NCI-H1048 (cell line): ENCODE results near the gene RPS14.
A peak's percentile ranks its signal among the peaks of the same experiment; 100 is the strongest.
"Not testable (repeated sequence)": the region's sequence is repeated elsewhere in the genome, so short reads cannot be mapped to it uniquely, and the experiment has no call there.

Experiments used
- DNase-seq: peaks from one replicate; lab custom pipeline; 2025; lab: John Stamatoyannopoulos, UW

The RPS14 gene

DNA sequence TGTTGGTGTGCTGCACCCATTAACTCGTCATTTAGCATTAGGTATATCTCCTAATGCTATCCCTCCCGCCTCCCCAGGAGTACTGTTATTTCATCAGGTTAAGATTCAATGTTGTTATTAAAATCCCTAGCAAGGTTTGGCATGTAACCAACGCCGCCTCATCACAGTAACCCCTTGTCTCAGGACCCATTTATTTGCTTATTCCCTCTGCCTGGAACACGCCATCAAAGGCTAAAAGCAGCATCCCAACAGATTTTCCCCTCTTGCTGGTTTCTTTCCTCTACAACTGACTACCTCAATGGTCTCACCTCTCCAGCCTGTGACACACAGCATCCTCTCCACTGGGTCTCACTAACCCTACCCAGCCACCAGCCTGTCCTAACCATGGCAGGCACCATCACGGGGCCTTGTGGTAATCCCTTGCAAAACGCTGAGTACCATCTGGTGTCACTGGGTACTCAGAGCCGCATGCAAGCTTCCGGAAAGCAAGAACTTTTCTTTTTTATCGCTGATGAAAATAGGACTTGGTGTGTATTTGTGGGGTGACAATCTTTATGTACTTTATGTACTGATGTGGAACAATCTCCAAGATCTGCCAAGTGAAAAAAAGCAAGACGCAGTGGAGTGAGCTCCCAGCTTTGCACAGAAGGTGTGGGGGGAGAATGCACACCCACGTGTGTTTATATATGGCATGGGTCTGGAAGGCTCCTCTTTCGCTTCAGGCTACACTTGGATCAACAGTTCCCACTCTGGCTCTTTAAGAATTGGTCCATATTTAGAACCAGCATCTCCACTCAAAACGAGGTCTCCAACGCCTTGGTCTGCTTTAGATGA lies 6.1 kb downstream of the RPS14 start:
- no peak for DNase-seq

- no peak for DNase-seq
These were observed 6.8 kb downstream of the RPS14 start for GRCh38 chr5:150442699-150443080.

DNA sequence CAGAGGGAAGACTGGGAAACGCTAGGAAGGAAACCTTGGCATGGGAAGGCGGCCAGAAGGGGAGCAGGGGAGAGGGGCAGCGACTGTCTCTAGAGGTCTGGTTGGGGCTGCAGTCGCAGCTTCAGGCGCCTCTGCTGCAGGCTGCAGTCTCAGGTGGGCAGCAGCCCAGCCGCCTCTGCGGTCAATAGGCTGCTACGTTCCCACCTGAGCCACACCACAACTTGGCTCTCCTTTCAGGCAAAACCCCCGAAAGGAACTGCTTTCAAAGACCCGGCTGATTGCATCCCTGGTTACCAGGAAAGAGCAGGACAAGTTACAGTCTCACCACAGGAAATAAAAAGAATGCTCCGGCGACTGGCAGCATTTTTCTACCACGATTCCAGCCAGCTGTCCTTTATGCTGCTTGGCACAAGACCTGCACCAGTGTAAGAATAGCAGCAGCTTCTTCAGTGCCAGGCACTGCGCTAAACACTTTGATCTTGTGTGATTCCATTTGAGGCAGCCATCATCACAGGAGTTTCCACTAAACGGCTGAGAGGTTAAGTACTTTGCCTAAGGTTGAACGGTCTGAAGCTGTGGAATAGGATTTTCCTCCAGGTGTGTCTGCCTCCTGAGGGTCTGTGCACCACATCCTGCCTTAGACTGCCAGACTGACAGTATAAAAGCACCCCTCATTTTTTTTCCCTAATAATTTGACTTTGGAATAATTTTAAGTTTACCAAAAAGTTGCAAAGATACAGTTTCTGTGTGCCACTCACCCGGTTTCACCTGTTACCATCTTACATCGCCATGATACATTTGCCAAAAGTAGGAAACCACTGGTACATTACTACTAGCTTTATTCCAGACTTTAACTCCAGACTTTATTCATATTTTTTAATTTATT lies 7.5 kb downstream of the RPS14 start:
- DNase-seq: no peak

DNA sequence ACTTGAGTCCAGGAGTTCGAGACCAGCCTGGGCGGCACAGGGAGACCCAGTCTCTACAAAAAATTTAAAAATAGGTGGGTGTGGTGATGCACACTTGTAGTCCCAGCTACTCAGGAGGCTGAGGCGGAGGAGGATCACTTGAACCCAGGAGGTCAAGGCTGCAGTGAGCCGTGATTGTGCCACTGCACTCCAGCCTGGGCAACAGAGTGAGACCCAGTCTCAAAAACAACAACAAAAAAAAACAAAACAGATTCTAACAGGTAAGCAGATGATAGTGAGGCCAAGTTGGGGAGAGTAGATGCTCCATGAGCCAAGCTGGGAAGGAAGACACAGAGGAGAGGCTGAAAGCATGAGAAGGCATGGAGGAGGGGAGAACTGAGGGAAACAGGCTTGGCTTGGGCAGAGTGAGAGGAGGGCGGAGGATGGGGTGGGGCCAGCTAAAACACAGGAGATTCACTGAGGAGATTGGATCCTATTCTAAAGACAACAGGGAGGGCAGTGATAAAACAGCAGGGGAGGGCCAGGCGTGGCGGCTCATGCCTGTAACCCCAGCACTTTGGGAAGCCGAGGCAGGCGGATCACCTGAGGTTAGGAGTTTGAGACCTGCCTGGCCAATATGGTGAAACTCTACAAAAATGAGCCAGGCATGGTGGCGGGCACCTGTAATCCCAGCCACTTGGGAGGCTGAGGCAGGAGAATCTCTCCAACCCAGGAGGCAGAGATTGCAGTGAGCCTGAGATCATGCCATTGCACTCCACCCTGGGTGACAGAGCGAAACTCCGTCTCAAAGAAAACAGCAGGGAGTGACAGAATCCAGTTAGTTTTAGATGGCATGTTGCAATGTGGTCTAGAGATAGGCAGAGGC lies 8.4 kb downstream of the RPS14 start:
- DNase-seq: no peak

DNA sequence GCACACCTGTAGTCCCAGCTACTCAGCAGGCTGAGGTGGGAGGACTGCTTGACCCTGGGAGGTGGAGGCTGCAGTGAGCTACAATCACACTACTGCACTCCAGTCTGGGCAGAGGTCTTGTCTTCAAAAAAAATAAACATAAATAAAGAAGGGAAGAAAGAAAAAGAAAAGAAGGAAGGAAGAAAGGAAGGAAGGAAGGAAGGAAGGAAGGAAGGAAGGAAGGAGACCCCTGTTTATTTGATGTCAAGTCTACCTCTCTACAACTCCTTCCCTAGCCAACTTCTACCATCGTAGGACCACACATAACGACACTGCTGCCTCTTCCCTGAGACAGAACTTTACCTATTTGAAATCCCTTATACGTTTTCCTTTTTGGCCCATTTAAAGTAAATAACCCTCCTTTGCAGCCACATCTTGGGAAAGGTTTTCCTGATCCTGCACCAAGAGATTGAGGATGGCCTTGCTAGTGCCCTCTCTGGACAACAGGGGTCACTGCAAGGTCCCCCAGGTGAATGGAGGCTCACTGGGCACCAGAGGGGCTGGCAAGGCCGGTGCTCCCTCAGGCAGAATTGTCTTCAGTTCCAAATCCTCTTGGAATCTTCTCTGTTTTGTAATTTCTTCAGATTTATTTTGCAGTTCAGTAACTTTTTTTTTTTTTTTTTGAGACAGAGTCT lies 10.5 kb downstream of the RPS14 start:
- no peak for DNase-seq

DNA sequence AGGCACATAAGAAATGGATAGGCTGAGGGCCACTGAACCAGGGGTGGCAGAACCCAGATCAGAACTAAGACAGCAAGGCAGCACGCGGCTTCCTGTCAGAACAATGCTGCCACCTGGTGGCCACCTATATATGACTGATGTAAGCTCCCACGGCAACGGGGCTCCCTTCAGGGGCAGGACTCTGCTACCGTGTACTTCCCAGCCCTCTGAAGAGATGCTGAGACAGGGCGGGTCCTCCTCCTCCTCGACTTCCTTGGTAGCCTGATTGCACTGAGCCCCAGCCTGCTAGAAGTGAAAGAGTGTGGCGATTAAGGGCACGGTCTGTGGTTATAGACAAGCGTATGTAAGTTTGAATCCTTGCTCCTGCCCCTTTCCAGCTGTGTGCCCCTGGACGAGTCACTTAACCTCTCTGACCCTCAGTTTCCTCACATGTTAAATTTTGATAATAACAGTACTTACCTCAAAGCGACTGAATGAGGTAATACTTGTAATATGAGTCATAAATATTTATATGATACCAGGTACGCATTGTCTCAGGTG lies 13.3 kb downstream of the RPS14 start:
- DNase-seq: peak; percentile 61

- DNase-seq: no peak
These were observed 15.1 kb downstream of the RPS14 start for GRCh38 chr5:150434464-150434863.

GRCh38 chr5:150431574-150431973 lies 18.0 kb downstream of the RPS14 start:
- no peak for DNase-seq

DNA sequence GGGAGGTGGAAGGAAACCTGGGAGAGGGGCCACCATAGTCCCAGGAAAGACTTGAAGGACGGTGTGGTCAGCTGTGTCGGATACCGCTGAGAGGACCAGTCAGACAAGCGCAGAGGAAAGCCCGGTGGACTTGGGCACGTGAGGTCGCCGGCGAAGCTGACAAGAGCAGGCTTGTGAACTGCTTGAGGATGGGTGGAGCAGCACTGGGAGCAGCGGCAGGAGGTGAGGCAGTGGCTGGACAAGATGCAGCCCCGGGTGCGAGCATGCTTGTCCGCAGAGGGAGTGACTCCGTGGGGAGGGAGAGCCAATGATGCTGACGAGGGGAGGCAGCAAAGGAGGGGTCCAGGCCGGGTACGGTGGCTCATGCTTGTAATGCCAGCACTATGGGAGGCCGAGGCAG lies 18.5 kb downstream of the RPS14 start:
- DNase-seq: no peak

DNA sequence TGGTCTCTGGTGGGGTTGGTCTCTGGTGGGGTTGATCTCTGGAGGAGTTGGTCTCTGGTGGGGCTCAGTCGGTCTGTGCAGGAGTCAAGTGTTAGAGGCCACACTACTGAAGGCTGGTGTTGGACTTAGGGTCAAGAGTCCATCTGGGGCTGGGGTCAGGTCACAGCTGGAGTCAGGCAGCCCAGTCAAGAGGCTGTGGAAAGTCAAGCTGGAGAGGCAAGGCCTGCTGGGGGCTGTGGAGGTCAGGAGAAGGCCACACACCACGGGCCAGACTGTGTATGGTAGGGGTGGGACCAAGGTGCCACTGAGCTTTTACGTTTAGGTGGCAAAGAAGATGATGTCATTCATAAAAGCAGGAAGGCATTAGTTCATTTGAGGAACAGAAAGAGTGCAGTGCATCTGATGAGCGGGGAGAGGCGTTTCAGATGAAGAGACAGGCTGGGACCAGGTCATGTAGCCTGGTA lies 20.1 kb downstream of the RPS14 start:
- no peak for DNase-seq

DNA sequence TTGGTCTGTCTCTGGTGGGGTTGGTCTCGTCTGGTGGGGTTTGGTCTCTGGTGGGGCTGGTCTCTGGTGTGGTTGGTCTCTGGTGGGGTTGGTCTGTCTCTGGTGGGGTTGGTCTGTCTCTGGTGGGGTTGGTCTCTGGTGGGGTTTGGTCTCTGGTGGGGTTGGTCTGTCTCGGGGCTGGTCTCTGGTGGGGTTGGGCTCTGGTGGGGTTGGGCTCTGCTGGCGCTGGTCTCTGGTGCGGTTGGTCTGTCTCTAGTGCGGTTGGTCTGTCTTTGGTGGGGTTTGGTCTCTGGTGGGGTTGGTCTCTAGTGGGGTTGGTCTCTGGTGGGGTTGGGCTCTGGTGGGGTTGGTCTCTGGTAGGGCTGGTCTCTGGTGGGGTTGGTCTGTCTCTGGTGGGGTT lies 20.6 kb downstream of the RPS14 start:
- no peak for DNase-seq

DNA sequence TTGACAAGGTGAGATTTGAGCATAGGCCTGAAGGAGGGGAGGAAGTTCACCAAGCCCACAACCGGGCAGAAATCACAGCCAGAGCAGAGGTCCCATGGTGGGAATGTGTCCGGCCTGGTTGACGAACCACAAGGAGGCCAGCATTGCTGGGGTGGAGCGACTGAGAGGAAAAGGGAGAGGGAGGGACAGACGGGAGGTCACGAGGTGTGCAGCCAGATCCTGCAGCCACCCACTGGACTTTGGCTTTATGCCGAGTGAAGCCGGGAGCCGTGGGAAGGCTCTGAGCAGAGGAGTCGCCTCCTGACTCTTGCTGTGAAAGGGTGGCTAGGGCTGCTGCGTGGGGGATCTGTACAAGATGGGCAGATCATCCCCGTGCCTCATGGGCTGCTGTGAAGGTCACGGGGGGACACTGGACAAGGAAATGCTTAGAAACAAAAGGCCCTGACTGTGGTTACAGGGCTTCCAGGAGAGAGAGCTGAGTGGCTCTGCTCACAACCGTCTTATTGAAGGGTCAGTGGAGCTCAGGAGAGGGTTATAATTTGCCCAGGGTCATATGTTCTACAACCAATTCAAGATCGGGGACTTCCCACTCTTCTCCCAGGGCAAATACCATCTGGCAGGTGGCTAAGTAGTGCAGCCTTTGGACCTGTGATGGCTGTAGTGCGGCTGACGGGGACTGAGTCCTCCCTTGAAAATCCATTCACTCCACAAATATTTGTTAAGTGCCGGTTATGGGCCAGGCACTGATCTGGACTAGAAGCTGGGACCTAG lies 21.2 kb downstream of the RPS14 start:
- DNase-seq: no peak

GRCh38 chr5:150426165-150426564 lies 23.4 kb downstream of the RPS14 start:
- not testable (repeated sequence) for DNase-seq

DNA sequence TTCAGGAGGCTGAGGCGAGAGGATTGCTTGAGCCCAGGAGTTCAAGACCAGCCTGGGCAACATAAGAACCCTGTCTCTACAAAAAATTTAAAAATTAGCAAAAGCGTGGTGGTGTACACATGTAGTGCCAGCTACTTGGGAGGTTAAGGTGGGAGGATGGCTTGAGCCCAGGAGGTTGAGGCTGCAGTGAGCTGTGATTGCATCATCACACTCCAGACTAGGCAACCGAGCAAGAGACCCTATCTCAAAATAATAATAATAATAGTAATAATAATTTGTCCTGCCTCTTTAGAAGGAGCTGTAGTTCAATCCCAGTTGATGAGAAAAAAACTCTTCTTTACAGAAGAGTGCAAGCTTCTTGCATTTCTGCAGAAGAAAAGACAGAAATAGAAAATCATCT lies 26.8 kb downstream of the RPS14 start:
- DNase-seq: no peak

DNA sequence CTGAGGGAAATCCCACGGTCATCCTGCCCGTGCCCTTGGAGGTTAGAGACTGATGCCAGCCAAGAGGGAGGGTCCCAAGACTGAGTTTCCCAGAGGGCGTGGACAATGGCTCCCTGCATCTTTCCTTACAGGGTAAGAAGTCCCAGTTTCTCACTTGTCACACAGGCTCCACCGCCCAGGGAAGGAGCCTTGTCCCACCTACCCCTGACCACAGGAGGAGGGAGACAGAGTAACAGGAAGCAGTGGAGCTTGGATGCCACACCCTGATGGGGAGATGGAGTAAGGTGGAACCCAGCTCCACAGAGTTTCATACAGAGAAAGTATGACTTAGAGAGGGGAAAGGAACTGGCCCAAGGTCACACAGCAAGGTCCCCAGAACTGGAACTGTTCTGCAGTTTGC lies 27.5 kb downstream of the RPS14 start:
- DNase-seq: no peak

DNA sequence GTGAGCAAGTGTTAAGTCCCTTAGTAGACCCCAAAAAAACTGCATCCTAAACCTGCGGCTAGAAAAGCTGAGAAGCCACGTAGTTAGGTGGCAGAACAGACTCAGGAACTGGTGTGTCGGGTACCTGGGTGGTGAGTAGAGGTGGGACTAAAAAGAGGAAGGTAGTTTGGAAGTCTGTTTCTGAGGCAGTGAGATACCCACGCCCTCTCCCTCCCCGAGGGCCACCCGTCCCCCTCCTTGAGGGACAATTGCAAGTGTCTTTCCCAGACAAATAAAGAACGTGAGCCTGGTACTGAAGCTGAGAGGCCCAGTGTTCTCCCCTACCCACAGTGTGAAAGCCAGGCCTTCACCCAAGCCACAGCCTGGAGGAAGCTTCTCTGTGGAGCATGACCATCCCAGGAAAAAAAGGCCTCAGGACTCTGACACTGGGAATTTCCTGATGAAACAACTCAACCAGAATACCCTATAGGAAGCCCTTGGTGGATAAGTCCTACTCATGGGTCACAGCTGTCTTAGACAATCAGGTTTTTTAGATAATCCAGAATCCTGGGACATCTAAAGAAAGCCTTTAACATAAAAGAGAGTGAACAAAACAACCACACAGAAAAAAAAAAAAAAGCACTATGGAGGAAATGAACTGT lies 29.8 kb downstream of the RPS14 start:
- DNase-seq: no peak

DNA sequence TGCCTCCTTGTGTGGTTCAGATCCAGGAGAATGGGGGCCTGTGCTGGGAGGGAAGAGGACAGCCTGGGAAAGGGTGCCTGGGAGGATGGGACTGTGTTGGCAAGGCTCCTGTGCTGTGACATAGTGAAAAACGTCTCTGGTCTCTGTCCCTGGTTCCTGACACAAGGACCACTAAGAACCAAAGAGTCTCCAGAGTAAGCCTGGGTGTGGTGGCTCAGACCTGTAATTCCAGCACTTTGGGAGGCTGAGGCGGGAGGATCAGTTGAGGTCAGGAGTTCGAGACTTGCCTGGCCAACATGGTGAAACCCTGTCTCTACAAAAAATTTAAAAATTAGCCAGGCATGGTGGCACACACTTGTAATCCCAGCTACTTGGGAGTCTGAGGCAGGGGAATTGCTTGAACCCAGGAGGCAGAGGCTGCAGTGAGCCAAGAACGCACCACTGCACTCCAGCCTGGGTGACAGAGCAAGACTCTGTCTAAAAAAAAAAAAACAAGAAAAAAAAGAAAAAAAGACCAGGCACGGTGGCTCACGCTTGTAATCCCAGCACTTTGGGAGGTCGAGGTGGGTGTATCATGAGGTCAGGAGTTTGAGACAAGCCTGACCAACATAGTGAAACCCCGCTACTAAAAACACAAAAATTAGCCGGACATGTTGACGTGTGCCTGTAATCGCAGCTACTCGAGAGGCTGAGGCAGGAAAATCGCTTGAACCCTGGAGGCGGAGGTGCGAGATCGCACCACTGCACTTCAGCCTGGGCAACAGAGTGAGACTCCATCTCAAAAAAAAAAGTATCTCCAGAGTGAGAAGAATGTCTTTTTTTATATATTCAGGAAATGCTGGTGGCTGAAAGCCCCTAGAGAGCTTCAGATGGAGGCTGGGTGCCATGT lies 35.4 kb downstream of the RPS14 start:
- not testable (repeated sequence) for DNase-seq

- no peak for DNase-seq
These were observed 36.2 kb downstream of the RPS14 start for GRCh38 chr5:150413176-150413901.
